Adrenal gland (tissue), 5 donors: Measurements from ENCODE around the gene MAP2K4.

Experiments
- POLR2A ChIP-seq, 2 donors: fragments of 450-650 bp; IDR thresholded peaks; one replicate each; pipeline ENCODE4 v1.6.1; 2017; ENCODE audit warnings: antibody characterized with exemption in 2 of 2, mild to moderate bottlenecking in 2 of 2, moderate library complexity in 1 of 2
- TF ChIP-seq, protein P1 (sequence below), 6 experiments: fragments of 450-650 bp in 4 of 6; fragments of 200-600 bp in 2 of 6; sonication (generic) in 1 of 6; IDR thresholded peaks; 1 replicate in 5 of 6; 2 replicates in 1 of 6; pipeline versions ENCODE4 v1.5.1 to v1.8.0; 2016 to 2021; ENCODE audit warnings: antibody characterized with exemption in 6 of 6, mild to moderate bottlenecking in 2 of 6, moderate library complexity in 1 of 6
- donor health status: DM: no; HTN: no; CAD: no.

DNA sequence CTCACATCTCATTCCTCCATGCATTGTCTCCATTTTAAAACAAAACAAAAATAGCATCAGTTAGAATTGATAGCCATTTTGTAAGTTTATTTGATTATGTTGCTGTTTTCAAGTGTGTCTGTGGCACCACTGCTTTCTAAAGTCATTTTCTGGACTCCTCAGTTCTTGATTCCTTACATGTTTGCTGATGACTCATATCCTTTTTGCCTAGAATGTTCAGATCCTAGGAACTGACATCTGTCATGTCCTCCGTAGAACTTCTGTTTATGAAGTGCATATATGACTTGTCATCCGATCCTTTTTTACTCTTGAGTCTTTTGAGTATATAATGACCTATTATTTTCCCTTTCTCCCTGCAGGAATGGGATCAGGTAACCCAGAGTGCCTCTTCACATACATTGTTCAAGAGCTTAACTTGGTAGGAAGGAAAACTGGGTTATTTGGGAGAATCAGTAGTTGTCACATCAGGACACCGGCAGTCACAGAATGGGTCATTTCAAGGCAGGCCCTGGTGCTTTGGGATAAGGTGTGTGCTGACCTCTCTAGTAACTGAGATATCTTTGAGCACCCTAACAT lies 69.2 kb downstream of the MAP2K4 start:
- TF ChIP-seq, protein P1, sequence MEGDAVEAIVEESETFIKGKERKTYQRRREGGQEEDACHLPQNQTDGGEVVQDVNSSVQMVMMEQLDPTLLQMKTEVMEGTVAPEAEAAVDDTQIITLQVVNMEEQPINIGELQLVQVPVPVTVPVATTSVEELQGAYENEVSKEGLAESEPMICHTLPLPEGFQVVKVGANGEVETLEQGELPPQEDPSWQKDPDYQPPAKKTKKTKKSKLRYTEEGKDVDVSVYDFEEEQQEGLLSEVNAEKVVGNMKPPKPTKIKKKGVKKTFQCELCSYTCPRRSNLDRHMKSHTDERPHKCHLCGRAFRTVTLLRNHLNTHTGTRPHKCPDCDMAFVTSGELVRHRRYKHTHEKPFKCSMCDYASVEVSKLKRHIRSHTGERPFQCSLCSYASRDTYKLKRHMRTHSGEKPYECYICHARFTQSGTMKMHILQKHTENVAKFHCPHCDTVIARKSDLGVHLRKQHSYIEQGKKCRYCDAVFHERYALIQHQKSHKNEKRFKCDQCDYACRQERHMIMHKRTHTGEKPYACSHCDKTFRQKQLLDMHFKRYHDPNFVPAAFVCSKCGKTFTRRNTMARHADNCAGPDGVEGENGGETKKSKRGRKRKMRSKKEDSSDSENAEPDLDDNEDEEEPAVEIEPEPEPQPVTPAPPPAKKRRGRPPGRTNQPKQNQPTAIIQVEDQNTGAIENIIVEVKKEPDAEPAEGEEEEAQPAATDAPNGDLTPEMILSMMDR (IDR thresholded peaks at IDR 0.05) = no peak
- TF ChIP-seq POLR2A (IDR thresholded peaks at IDR 0.05) = no peak
